Thyroid gland (tissue), 4 donors: ENCODE measurements around the gene POLR2J2. TPM values are rescaled to one million over a fixed set of nuclear protein-coding genes. Genes with fewer than 3 reads are reported as not detected.
A peak's percentile ranks its signal among the peaks of the same experiment; 100 is the strongest.
"Not testable (repeated sequence)": the region's sequence is repeated elsewhere in the genome, so short reads cannot be mapped to it uniquely, and the experiment has no call there.

Experiments used
- DNase-seq, 2 donors: peaks; one replicate each; pipeline ENCODE4 v3.0.0-alpha.2; 2019
- H3K27ac ChIP-seq, 3 donors: fragments of 200-600 bp; sonication (generic); 1 replicate in 2 of 3; 2 replicates in 1 of 3; pipeline ENCODE4 v1.5.1; 2016 to 2019; ENCODE audit warnings: mild to moderate bottlenecking in 1 of 3, moderate library complexity in 1 of 3
- H3K27me3 ChIP-seq: fragments of 200-600 bp; sonication (generic); one replicate; pipeline ENCODE4 v1.5.1; 2019
- H3K36me3 ChIP-seq, 2 donors: fragments of 200-600 bp; sonication (generic); one replicate each; pipeline ENCODE4 v1.5.1; 2016 to 2019
- H3K4me1 ChIP-seq, 2 donors: fragments of 200-600 bp; sonication (generic); one replicate each; pipeline ENCODE4 v1.5.1; 2017 to 2019
- H3K4me3 ChIP-seq, 3 donors: fragments of 200-600 bp; sonication (generic); replicated peaks in 1 of 3; 1 replicate in 2 of 3; 2 replicates in 1 of 3; pipeline ENCODE4 v1.5.1; 2016; ENCODE audit warnings: mild to moderate bottlenecking in 1 of 3
- H3K9me3 ChIP-seq: fragments of 200-600 bp; sonication (generic); one replicate; pipeline ENCODE4 v1.5.1; 2017
- WGBS, 2 donors: methylation state at CpG; one replicate each; pipeline ENCODE4 v1.1.5; 2017; 5-methylcytosine and 5-hydroxymethylcytosine counted together
- intact Hi-C: fragments of 100-400 bp; cut with DNase I; formaldehyde crosslinking; loops from one replicate; pipeline ENCODE4 v1.15.1; 2023
- total RNA-seq, 4 donors: library from RNA; depleted of rRNA; stranded (reverse); fragments of >200 nt; gene quantifications; one replicate each; pipeline ENCODE4 v1.2.3, GENCODE V29; 2016

Gene POLR2J2
- total RNA-seq, 4 donors from 2014 or later = 2.0 to 10.3 (median 3.0) TPM

GRCh38 chr7:102647813-102648212 is 23.6 kb downstream of the POLR2J2 start:
- H3K27me3 ChIP-seq, H3K9me3 ChIP-seq, H3K4me1 ChIP-seq, H3K36me3 ChIP-seq, H3K4me3 ChIP-seq, intact Hi-C loops, DNase-seq, H3K27ac ChIP-seq: not testable (repeated sequence)
- 92 to 94% methylated on average over 5 to 7 of the region's 7 CpGs for WGBS, 2 donors

GRCh38 chr7:102643404-102643803 is 28.1 kb downstream of the POLR2J2 start:
- H3K27me3 ChIP-seq, H3K4me3 ChIP-seq, DNase-seq, H3K4me1 ChIP-seq, H3K36me3 ChIP-seq, H3K27ac ChIP-seq, H3K9me3 ChIP-seq, intact Hi-C loops: not testable (repeated sequence)
- WGBS, 2 donors = 100% methylated on average over 1 of the region's 1 CpG; no CpG with 5 or more reads in 1 of the 2 donors

- H3K27me3 ChIP-seq, H3K4me3 ChIP-seq, H3K4me1 ChIP-seq, H3K9me3 ChIP-seq, H3K36me3 ChIP-seq, H3K27ac ChIP-seq, intact Hi-C loops, DNase-seq: not testable (repeated sequence)
- WGBS, 2 donors = no CpG with 5 or more reads among the region's 9 CpGs
Measured at GRCh38 chr7:102642691-102643090, 28.8 kb downstream of the POLR2J2 start, which contains the start of gene UPK3BL1. Gene UPK3BL1 (minus strand): TSS chr7:102642791. CDS start chr7:102642741, 50 bp downstream.

- intact Hi-C loops, H3K27me3 ChIP-seq, H3K4me1 ChIP-seq, H3K36me3 ChIP-seq, H3K4me3 ChIP-seq, H3K27ac ChIP-seq, H3K9me3 ChIP-seq: not testable (repeated sequence)
- WGBS, 2 donors = 92% methylated on average over 4 of the region's 11 CpGs; no CpG with 5 or more reads in 1 of the 2 donors
- peak in 1 of 2 donors; percentile 21 for DNase-seq
Measured at GRCh38 chr7:102638848-102639247, 32.6 kb downstream of the POLR2J2 start.

GRCh38 chr7:102636956-102637355 is 34.5 kb downstream of the POLR2J2 start:
- H3K9me3 ChIP-seq, H3K27ac ChIP-seq, intact Hi-C loops, DNase-seq, H3K36me3 ChIP-seq, H3K4me3 ChIP-seq, H3K27me3 ChIP-seq, H3K4me1 ChIP-seq: not testable (repeated sequence)
- WGBS, 2 donors = 89 to 97% methylated on average over 6 to 13 of the region's 13 CpGs

- H3K4me1 ChIP-seq, intact Hi-C loops, H3K9me3 ChIP-seq, H3K27ac ChIP-seq, DNase-seq, H3K27me3 ChIP-seq, H3K36me3 ChIP-seq, H3K4me3 ChIP-seq: not testable (repeated sequence)
- WGBS, 2 donors = no CpG with 5 or more reads among the region's 5 CpGs
Measured at GRCh38 chr7:102635354-102635753, 36.1 kb downstream of the POLR2J2 start.

- H3K36me3 ChIP-seq, H3K4me1 ChIP-seq, H3K9me3 ChIP-seq, H3K27me3 ChIP-seq, intact Hi-C loops, H3K4me3 ChIP-seq, H3K27ac ChIP-seq, DNase-seq: not testable (repeated sequence)
- WGBS, 2 donors = 60 to 72% methylated on average over 2 to 4 of the region's 6 CpGs
Measured at GRCh38 chr7:102634299-102634698, 37.2 kb downstream of the POLR2J2 start.

- DNase-seq, H3K9me3 ChIP-seq, H3K4me3 ChIP-seq, H3K27ac ChIP-seq, intact Hi-C loops, H3K27me3 ChIP-seq, H3K4me1 ChIP-seq, H3K36me3 ChIP-seq: not testable (repeated sequence)
- 60 to 83% methylated on average over 1 to 2 of the region's 9 CpGs for WGBS, 2 donors
Measured at GRCh38 chr7:102630622-102631021, 40.8 kb downstream of the POLR2J2 start.

GRCh38 chr7:102627271-102627904 is 44.1 kb downstream of the POLR2J2 start:
- intact Hi-C loops, H3K27me3 ChIP-seq, H3K4me1 ChIP-seq, H3K36me3 ChIP-seq, H3K4me3 ChIP-seq, H3K27ac ChIP-seq, DNase-seq, H3K9me3 ChIP-seq: not testable (repeated sequence)
- no CpG with 5 or more reads among the region's 8 CpGs for WGBS, 2 donors

- H3K9me3 ChIP-seq, H3K27me3 ChIP-seq, H3K36me3 ChIP-seq, DNase-seq, H3K4me1 ChIP-seq, H3K4me3 ChIP-seq, H3K27ac ChIP-seq, intact Hi-C loops: not testable (repeated sequence)
- WGBS, 2 donors = no CpG with 5 or more reads among the region's 8 CpGs
Measured at GRCh38 chr7:102618122-102618521, 53.3 kb downstream of the POLR2J2 start.

GRCh38 chr7:102616507-102617125 is 54.8 kb downstream of the POLR2J2 start, which contains the start of gene RASA4:
Gene RASA4 (minus strand): TSS chr7:102616756. CDS start chr7:102616689, 67 bp downstream.
- intact Hi-C loops, H3K4me1 ChIP-seq, H3K36me3 ChIP-seq, H3K27me3 ChIP-seq, H3K27ac ChIP-seq, H3K9me3 ChIP-seq: not testable (repeated sequence)
- peak in 1 of 2 donors; percentile 50 for DNase-seq
- no CpG with 5 or more reads among the region's 62 CpGs for WGBS, 2 donors
- peak within 1 kb of the TSS in 1 of 3 donors; percentile 23 for H3K4me3 ChIP-seq
